GM12892 (cell line): ENCODE results near the gene DENND5A.

Experiments used
- DNase-seq: peaks from one replicate; pipeline ENCODE4 v3.0.0; 2011; ENCODE audit not compliant: insufficient read length
- FAIRE-seq: peaks from 2 replicates; lab custom pipeline; 2011; peaks lifted over from hg19 to GRCh38; lab: Jason Lieb, UNC
- POLR2A ChIP-seq: IDR thresholded peaks from 2 replicates; pipeline ENCODE4 v1.6.1; 2011; ENCODE audit warnings: low read depth, low read length, control low read depth
- POLR2AphosphoS5 ChIP-seq: IDR thresholded peaks from 2 replicates; pipeline ENCODE4 v1.6.1; 2011; ENCODE audit warnings: low read depth, low read length, control low read depth
- TAF1 ChIP-seq: IDR thresholded peaks from 2 replicates; pipeline ENCODE4 v1.6.1; 2011; ENCODE audit warnings: low read depth, mild to moderate bottlenecking, control low read depth, low read length, borderline replicate concordance

Gene DENND5A

GRCh38 chr11:9155930-9156329, 109.2 kb downstream of the DENND5A start:
- FAIRE-seq: no peak

GRCh38 chr11:9153651-9154050, 111.5 kb downstream of the DENND5A start:
- FAIRE-seq (no peak), DNase-seq (no peak)
- TF ChIP-seq POLR2A (no peak), POLR2AphosphoS5 (no peak), TAF1 (no peak)

More at GRCh38 chr11:9155930-9156329, 109.2 kb downstream of the DENND5A start:
- TF ChIP-seq TAF1 (no peak), POLR2A (no peak), POLR2AphosphoS5 (no peak)
- no peak for DNase-seq

GRCh38 chr11:9151631-9152030, 113.5 kb downstream of the DENND5A start:
- no peak for FAIRE-seq
- no peak for TF ChIP-seq TAF1
- DNase-seq: no peak

- no peak for TF ChIP-seq POLR2AphosphoS5
- TF ChIP-seq TAF1: no peak
- TF ChIP-seq POLR2A: no peak
- FAIRE-seq: no peak
- DNase-seq: no peak
Observed at GRCh38 chr11:9150926-9151325, 114.2 kb downstream of the DENND5A start.

- no peak for FAIRE-seq
- TF ChIP-seq TAF1 (no peak), POLR2AphosphoS5 (no peak), POLR2A (no peak)
- DNase-seq: no peak
Observed at GRCh38 chr11:9150501-9150900, 114.6 kb downstream of the DENND5A start.

GRCh38 chr11:9148727-9149126, 116.4 kb downstream of the DENND5A start:
- DNase-seq: no peak
- TF ChIP-seq TAF1: no peak
- TF ChIP-seq POLR2AphosphoS5: no peak
- no peak for TF ChIP-seq POLR2A
- FAIRE-seq: no peak

GRCh38 chr11:9148035-9148434, 117.1 kb downstream of the DENND5A start:
- DNase-seq (no peak), FAIRE-seq (no peak)
- TF ChIP-seq POLR2A: no peak
- TF ChIP-seq POLR2AphosphoS5: no peak
- TF ChIP-seq TAF1: no peak

GRCh38 chr11:9146477-9146876, 118.7 kb downstream of the DENND5A start:
- DNase-seq: no peak
- TF ChIP-seq TAF1 (no peak), POLR2A (no peak), POLR2AphosphoS5 (no peak)
- no peak for FAIRE-seq

- TF ChIP-seq POLR2A (no peak), TAF1 (no peak), POLR2AphosphoS5 (no peak)
- FAIRE-seq: no peak
- no peak for DNase-seq
Observed at GRCh38 chr11:9145283-9145682, 119.9 kb downstream of the DENND5A start.

GRCh38 chr11:9144828-9145227, 120.3 kb downstream of the DENND5A start:
- no peak for TF ChIP-seq POLR2A
- TF ChIP-seq TAF1: no peak
- TF ChIP-seq POLR2AphosphoS5: no peak
- FAIRE-seq: no peak

GRCh38 chr11:9143721-9144120, 121.4 kb downstream of the DENND5A start:
- DNase-seq (no peak), FAIRE-seq (no peak)
- TF ChIP-seq POLR2A: no peak
- TF ChIP-seq POLR2AphosphoS5: no peak
- TF ChIP-seq TAF1: no peak

More at GRCh38 chr11:9144828-9145227, 120.3 kb downstream of the DENND5A start:
- no peak for DNase-seq

GRCh38 chr11:9142732-9143131, 122.4 kb downstream of the DENND5A start:
- no peak for FAIRE-seq
- TF ChIP-seq TAF1 (no peak), POLR2A (no peak), POLR2AphosphoS5 (no peak)
- no peak for DNase-seq
